NCI-H2196 (cell line): ENCODE measurements around the gene HABP4.
"Not testable (repeated sequence)": the region's sequence is repeated elsewhere in the genome, so short reads cannot be mapped to it uniquely, and the experiment has no call there.

Experiments used
- DNase-seq: peaks from one replicate; lab custom pipeline; 2025; ENCODE audit not compliant: unreplicated experiment; lab: John Stamatoyannopoulos, UW

The HABP4 gene

DNA sequence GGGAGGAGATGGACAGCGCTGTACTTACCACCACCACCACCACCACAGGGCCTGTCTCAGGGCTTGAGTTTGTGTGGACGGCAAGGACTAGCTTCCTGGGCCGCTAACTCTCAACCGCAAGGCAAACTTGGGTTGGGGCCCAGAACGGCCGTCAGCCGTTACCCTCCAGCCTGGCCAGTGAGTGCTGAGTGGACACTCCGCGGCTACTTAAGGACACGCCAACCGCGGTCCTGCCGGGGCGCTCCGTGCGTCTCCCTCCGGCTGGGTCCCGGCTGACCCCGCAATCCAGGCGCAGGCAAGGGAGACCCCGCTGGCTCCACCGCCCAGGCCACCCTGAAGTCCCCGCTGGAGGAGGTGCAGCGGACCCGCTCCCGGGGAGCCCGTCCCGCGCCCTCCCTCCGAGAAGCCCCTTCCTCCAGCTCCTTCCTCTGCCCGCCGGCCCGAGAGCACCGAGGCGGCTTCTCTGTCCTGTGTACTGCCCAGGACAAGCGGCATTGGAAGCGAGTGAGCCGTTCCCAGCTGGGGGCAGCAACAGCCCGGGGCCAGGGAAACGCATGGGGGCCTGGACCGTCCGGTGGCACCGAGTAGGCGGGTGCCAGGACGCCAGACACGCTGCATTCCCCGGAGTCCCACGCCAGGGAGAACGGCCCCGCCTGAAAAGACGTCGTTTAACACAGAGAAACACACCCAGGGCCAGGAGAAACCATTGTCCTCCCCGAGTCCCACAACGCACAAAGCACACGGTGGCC is 46.6 kb downstream of the HABP4 start:
- no peak for DNase-seq

- DNase-seq: no peak
Observed at GRCh38 chr9:96497117-96497399, 47.1 kb downstream of the HABP4 start.

DNA sequence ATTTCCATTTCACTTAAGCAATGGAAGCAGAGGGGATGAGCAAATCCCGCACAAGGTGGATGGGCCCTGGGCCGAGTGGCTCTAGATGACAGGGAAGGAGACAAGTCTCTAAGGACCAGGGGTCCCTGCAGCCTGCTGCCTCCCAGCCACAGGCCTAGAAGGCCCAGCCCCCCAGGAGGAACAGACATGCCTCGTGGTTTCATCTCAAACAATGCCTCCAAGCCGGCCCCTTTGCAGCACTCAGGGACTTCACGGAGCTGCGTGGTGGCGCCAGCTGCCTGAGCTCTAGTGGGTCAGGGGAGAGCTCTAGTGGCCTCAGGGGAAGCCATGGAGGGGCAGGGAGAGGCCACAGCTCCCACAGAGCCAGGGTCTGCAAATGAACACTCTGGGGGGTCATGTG is 48.8 kb downstream of the HABP4 start:
- DNase-seq: no peak

DNA sequence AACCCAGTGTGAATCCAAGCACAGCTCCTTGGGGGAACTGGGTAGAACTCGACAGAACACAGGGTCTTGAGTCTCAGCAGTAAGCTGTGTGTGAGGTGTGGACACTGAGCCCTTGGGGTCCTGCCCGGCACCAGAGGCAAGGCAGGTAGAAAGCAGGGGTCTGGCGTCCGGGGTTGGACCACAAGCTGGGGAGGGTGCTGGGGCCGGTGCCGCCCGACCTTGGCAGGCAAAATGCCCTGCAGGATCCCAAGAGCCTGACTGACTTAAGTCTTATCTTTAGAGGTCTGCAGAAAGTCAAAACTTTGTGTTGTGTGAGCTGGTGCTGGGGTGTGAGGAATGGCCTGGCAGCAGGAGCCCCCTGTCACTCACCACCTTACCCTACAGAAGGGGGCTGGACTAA is 49.3 kb downstream of the HABP4 start:
- no peak for DNase-seq

GRCh38 chr9:96500696-96501632 is 51.0 kb downstream of the HABP4 start:
- DNase-seq: no peak

GRCh38 chr9:96501633-96502538 is 51.9 kb downstream of the HABP4 start:
- no peak for DNase-seq

GRCh38 chr9:96502539-96503373 is 52.8 kb downstream of the HABP4 start:
- DNase-seq: no peak

DNA sequence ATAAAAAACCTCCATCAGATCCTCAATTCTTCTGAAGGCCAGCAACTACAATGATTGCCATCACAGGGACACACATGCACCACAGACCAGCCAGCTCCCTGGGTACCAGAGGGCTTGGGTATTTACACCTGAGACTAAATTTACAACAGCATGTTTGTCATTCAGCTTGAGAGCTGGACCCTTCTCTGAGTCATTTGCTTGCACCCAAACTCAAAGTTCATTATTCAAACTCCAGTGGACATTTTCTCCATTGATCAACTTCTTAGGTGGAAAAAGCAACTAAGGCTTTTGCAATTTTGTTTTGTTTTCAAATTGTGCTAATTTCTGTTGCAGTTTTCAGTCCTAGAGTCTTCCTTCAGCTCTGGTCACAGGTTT is 53.4 kb downstream of the HABP4 start:
- not testable (repeated sequence) for DNase-seq

GRCh38 chr9:96503918-96504317 is 53.9 kb downstream of the HABP4 start:
- DNase-seq: no peak

DNA sequence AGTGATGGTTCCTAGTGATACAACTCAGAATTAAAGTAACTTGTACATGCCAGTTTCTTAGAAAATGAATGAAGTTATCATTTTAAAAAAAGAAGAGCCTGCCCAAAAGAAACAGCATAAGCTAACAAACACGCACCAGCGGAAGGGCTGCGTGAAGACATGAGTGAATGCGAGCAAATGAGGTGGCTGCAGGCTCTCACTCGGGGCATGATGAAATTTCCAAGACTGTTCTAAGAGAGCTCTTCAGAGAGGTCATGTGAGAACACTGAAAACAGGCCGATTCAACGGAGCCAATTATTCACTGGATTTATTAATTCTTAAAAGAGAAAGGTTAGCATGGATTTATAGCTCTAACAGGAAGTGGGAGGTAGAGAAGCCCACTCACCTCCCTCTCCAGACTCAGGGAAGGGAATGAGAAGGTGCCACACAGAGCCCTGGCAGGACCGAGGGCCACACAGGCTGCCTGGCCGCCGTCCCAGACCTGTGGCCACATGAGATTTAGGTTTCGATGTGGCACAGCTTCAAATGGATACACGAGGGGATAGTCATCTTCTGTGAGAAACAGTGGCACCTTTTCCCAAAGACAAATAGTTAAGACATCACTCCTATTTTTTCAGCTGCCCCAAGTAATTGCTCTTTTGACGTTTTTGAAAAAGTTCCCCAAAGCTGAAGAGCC is 55.5 kb downstream of the HABP4 start:
- peak; percentile 18 for DNase-seq

DNA sequence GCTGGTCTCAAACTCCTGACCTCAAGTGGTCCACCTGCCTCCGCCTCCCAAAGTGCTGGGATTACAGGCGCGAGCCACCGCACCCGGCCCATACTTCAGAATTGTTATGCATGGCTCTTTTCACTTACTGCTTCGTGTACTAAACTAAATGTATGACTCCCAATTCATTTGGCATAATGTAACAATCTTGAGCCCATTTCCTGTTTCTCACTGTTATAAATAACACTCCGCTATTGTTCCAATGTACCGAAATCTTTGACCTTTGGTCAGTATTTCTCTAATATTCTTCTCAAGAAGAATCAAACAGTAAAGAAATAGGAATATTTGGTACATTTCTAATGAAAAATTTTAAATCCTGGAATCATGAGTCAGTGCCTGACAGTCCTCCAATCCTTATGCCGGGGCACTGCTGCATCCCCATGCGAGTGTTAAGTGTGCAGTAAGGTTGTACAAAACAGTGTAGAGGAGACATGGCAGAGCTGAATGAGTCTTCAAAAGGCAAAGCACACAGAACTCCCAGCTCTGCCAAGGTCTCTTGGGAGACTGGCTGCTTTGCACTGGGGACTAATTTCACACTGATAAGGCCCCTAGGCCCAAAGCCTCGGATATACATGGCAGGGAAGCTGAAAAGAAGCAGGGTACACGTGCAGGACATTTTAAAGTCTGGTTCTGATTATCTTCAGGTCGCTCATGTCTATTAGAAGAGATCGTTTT is 58.4 kb downstream of the HABP4 start:
- no peak for DNase-seq

DNA sequence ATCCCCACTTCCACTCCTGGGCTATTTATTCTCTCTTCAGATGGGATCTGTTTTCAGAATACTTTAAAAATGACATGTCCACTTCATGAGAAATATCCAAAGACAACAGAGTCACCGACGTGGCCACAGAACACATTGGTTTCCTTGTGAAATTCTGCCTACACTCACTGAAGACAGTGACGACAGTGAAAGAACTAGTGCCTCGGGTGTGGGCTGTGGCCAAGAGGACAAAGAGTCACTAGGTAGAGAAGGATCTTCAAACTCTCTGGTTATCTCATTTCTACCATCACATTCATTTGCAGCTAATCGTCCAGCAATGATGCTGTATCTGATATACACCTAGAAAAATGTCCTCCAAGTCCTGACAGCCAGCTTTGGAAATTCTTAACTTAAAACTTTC is 59.1 kb downstream of the HABP4 start:
- no peak for DNase-seq

GRCh38 chr9:96509848-96510247 is 59.9 kb downstream of the HABP4 start:
- DNase-seq: no peak

DNA sequence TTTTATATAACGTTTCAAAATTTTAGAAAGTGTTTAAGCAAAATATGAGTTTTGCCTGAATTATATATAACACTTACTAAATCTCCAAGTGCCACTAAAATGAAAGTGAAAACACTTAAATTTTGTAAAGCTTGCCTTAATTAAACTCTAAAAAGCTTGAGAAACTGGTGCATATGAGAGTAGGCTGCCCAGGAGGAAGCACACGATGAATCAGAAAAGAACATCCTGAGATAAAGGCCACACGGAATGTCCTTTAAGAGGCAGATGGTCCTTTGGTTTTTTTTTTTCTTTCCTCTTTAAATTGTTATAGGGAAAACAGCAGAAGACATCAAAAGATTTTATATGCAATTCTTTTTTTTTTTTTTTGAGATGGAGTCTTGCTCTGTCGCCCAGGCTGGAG is 60.3 kb downstream of the HABP4 start:
- no peak for DNase-seq

- DNase-seq: no peak
Observed at GRCh38 chr9:96512240-96512639, 62.3 kb downstream of the HABP4 start.

DNA sequence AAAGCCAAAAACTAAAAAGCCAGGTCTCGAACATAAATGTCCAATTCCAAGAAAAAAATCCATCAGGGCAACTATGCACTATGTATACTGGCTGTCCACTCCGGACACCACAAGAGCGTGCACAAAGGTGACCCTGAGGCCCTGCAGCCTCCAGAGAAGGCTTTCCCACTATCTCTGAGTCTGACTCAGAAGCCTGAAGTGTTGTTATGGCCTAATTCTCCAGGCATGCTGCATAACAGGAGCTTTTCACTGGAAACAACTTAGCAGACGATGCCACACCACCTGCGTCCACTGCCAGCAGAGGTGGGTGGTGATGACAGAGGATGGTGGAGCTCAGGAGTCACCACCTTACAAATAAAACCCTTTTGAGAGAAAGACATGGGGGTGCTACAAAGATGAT is 63.7 kb downstream of the HABP4 start:
- DNase-seq: no peak

DNA sequence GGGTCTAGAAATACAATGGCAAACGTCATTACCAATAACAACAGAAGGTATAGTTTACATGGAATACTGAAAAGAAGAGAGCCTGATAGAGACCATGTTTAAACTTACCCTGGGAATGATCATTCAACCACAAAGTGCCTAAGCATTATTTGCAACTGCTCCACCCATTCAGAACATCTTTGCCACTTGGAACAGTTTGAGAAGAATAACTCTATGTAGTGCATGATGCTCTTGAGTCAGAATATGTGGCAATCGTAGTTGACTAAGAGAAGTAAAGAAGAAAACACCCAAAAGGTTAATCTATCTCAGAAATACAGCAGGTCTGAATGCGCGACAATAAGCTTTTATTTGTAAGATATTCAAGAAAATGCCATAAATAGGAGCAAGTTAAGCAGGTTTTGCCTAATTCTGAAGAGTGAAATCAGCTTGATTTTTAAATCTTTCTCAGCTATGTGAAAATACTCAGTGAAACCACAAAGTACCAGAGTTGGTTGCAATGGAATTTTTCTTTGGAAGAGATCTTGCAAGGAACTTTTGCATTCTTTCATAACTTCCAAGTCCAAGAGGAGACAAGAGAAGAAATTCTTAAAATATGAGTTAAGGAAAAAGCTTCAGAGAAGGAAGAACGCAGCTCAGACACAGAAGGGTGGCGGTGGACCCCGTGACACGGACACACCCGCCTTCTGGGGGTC is 64.3 kb downstream of the HABP4 start:
- no peak for DNase-seq

DNA sequence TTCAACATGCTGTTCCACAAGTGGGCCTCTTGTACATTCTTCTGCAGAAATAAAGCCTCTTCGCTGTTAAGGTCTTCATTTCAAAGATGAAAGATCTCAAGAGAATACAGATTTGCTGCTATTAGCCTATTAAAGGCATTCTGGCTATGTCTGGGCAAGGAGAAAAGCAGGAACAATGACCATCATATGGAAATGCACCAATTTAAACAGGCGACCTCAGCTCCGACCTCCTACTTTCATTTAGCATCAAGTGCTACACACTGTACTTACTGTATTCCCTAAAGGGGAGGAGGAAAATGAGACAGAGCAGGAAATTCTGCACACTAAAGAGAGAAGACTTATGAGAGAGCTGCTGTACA is 64.8 kb downstream of the HABP4 start:
- DNase-seq: no peak
